Hepatocyte (in vitro differentiated cells): ENCODE data around the gene C3orf22. TPM values are rescaled to one million over a fixed set of nuclear protein-coding genes. Genes with fewer than 3 reads are reported as not detected.

Experiments
- DNase-seq: peaks from one replicate; pipeline ENCODE4 v3.0.0-alpha.2; 2016; ENCODE audit warnings: low spot score
- H2AFZ ChIP-seq: fragments of 200-600 bp; sonication (generic); 2 replicates; pipeline ENCODE4 v1.6.0; 2016; ENCODE audit warnings: antibody characterized with exemption, mild to moderate bottlenecking
- H3K27ac ChIP-seq: fragments of 200-600 bp; sonication (generic); 2 replicates; pipeline ENCODE4 v1.5.1; 2016; ENCODE audit warnings: mild to moderate bottlenecking
- H3K27me3 ChIP-seq: fragments of 200-600 bp; sonication (generic); 2 replicates; pipeline ENCODE4 v1.6.1; 2016
- H3K36me3 ChIP-seq: fragments of 200-600 bp; sonication (generic); replicated peaks from 2 replicates; pipeline ENCODE4 v1.5.1; 2016; ENCODE audit warnings: low read depth; ENCODE audit not compliant: insufficient read depth
- H3K4me1 ChIP-seq: fragments of 200-600 bp; sonication (generic); 2 replicates; pipeline ENCODE4 v1.5.1; 2016; ENCODE audit warnings: mild to moderate bottlenecking, moderate library complexity; ENCODE audit not compliant: insufficient read depth
- H3K4me2 ChIP-seq: fragments of 200-600 bp; sonication (generic); 2 replicates; pipeline ENCODE4 v1.6.0; 2016
- H3K4me3 ChIP-seq: fragments of 200-600 bp; sonication (generic); 2 replicates; pipeline ENCODE4 v1.5.1; 2016; ENCODE audit warnings: mild to moderate bottlenecking
- H3K79me2 ChIP-seq: fragments of 200-600 bp; sonication (generic); 2 replicates; pipeline ENCODE4 v1.6.0; 2017; ENCODE audit warnings: mild to moderate bottlenecking
- H3K9me2 ChIP-seq: fragments of 200-600 bp; sonication (generic); replicated peaks from 2 replicates; pipeline ENCODE4 v1.6.0; 2017; ENCODE audit warnings: mild to moderate bottlenecking; ENCODE audit not compliant: insufficient read depth
- H3K9me3 ChIP-seq: fragments of 200-600 bp; sonication (generic); 2 replicates; pipeline ENCODE4 v1.5.1; 2016; ENCODE audit warnings: low read depth, mild to moderate bottlenecking
- H4K20me1 ChIP-seq: fragments of 200-600 bp; sonication (generic); 2 replicates; pipeline ENCODE4 v1.6.0; 2016; ENCODE audit warnings: mild to moderate bottlenecking; ENCODE audit not compliant: insufficient read depth, poor library complexity, severe bottlenecking
- CTCF ChIP-seq: fragments of 200-600 bp; sonication (generic); IDR thresholded peaks from 2 replicates; pipeline ENCODE4 v1.5.1; 2016; ENCODE audit warnings: antibody characterized with exemption, mild to moderate bottlenecking; ENCODE audit not compliant: poor library complexity
- EZH2 ChIP-seq: fragments of 200-600 bp; sonication (generic); IDR thresholded peaks from 2 replicates; pipeline ENCODE4 v1.6.1; 2016; ENCODE audit warnings: antibody characterized with exemption, mild to moderate bottlenecking, borderline replicate concordance
- EZH2phosphoT487 ChIP-seq: fragments of 200-600 bp; sonication (generic); IDR thresholded peaks from one replicate; pipeline ENCODE4 v1.6.1; 2018; ENCODE audit warnings: antibody characterized with exemption, mild to moderate bottlenecking, low read depth, moderate library complexity; ENCODE audit not compliant: unreplicated experiment, severe bottlenecking
- WGBS: methylation state at CpG from one replicate; pipeline ENCODE4 v1.1.6; 2016; ENCODE audit warnings: low lambda C conversion rate; ENCODE audit errors: missing lambda C conversion rate; 5-methylcytosine and 5-hydroxymethylcytosine counted together
- polyA plus RNA-seq: library from polyadenylated mRNA; unstranded; fragments of >200 nt; fragmentation: Nextera tagmentation; extraction: Ambion mirVana; gene quantifications from 2 replicates; pipeline ENCODE4 v1.2.1, GENCODE V29; 2016
- total RNA-seq: library from RNA; depleted of rRNA; stranded (reverse); fragments of >200 nt; gene quantifications from 2 replicates; pipeline ENCODE4 v1.2.3, GENCODE V29; 2014

Gene C3orf22
- total and polyA plus RNA-seq, 2 experiments from 2014 or later = not detected

DNA sequence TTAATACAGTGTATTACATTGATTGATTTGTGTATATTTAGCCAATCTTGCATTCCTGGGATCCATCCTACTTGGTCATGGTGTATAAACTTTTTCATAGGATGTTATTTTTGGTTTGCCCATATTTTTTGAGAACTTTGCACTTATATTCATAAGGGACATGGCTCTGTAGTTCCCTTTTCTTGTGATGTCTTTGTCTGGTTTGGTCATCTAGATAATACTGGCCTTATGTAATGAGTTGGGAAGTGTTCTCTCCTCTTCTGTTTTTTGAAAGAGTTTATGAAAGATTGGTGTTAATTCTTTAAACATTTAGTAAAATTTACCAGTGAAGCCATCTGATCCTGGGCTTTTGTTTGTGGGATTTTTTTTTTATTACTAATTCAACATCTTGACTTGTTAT is 25.2 kb downstream of the C3orf22 start:
- Histone ChIP-seq H3K4me2 (no peak overlapping the region), H3K36me3 (no peaks in the 10 kb centered on the region), H3K4me1 (peaks cover 20% of the 10 kb centered on the region), H3K9me2 (no peaks in the 10 kb centered on the region), H3K27me3 (peaks cover 9% of the 10 kb centered on the region), H2AFZ (no peak overlapping the region), H3K79me2 (peaks cover 20% of the 10 kb centered on the region), H3K27ac (no peak overlapping the region), H3K4me3 (no peak overlapping the region), H4K20me1 (no peaks in the 10 kb centered on the region), H3K9me3 (no peaks in the 10 kb centered on the region)
- no peak for DNase-seq
- TF ChIP-seq CTCF = no peak
- no peak for TF ChIP-seq EZH2phosphoT487
- no peak for TF ChIP-seq EZH2

DNA sequence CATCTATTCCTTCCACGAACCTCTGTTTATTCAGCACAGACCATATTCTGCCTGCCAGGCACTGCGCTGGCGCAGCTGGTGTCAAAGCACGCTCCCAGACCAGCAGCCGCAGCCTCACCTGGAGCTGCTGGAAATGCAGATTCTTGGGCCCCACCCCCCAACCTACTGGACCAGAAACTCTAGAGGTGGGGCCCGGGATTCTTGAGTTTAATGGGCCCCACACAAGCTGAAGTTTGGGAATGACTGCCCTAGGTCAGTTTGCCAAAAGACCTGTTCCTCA is 27.7 kb downstream of the C3orf22 start:
- Histone ChIP-seq H3K4me1 (peaks cover 29% of the 10 kb centered on the region), H3K9me2 (no peaks in the 10 kb centered on the region), H2AFZ (no peak overlapping the region), H3K4me2 (no peak overlapping the region), H3K79me2 (peaks cover 20% of the 10 kb centered on the region), H4K20me1 (no peaks in the 10 kb centered on the region), H3K27ac (no peak overlapping the region), H3K36me3 (no peaks in the 10 kb centered on the region), H3K9me3 (no peaks in the 10 kb centered on the region), H3K27me3 (peaks cover 9% of the 10 kb centered on the region), H3K4me3 (no peak overlapping the region)
- DNase-seq = no peak
- TF ChIP-seq EZH2phosphoT487 = no peak
- no peak for TF ChIP-seq CTCF
- TF ChIP-seq EZH2 = no peak
- WGBS = 88% methylated on average over 6 of the region's 6 CpGs

GRCh38 chr3:126530171-126531050 is 28.3 kb downstream of the C3orf22 start:
- peak overlapping the region; percentile 84 for H3K27ac ChIP-seq
- H3K79me2 ChIP-seq = peaks cover 20% of the 10 kb centered on the region
- peaks cover 9% of the 10 kb centered on the region for H3K27me3 ChIP-seq
- H3K4me3 ChIP-seq = no peak overlapping the region
- H3K4me2 ChIP-seq = no peak overlapping the region
- H3K9me3 ChIP-seq = no peaks in the 10 kb centered on the region
- no peak overlapping the region for H2AFZ ChIP-seq
- WGBS = 87% methylated on average over 18 of the region's 18 CpGs
- no peaks in the 10 kb centered on the region for H3K9me2 ChIP-seq
- DNase-seq = no peak
- TF ChIP-seq CTCF (no peak), EZH2phosphoT487 (no peak), EZH2 (no peak)
- no peaks in the 10 kb centered on the region for H3K36me3 ChIP-seq
- H4K20me1 ChIP-seq = no peaks in the 10 kb centered on the region
- H3K4me1 ChIP-seq = peaks cover 29% of the 10 kb centered on the region
